Measurements from ENCODE around the gene REC114. TPM values are rescaled to one million over a fixed set of nuclear protein-coding genes. Genes with fewer than 3 reads are reported as not detected.

The REC114 gene
- total and polyA plus RNA-seq, 2 experiments from 2014 or later = not detected

- TF ChIP-seq STAT1 (IDR thresholded peaks at IDR 0.05; ENCODE audit: unreplicated experiment) (no peak), ETS1 (IDR thresholded peaks at IDR 0.05) (no peak), REST (IDR thresholded peaks at IDR 0.05; ENCODE audit: unreplicated experiment) (no peak), JUNB (IDR thresholded peaks at IDR 0.05; ENCODE audit: unreplicated experiment) (no peak), POLR2AphosphoS5 (IDR thresholded peaks at IDR 0.05; ENCODE audit: low read depth) (no peak)
These were observed 45.7 kb downstream of the REC114 start (continued) for GRCh38 chr15:73488698-73489097.

GRCh38 chr15:73493922-73494321 is 51.0 kb downstream of the REC114 start:
- Histone ChIP-seq H3K79me2 (replicated peaks; ENCODE audit: insufficient read depth) (no peaks in the 10 kb centered on the region), H2AFZ (no peak overlapping the region; the same call in 1 of the 2 replicates), H3K9me2 (ENCODE audit: insufficient read depth) (no peaks in the 10 kb centered on the region), H3K4me2 (no peak overlapping the region), H3K27me3 (ENCODE audit: insufficient read depth) (no peaks in the 10 kb centered on the region), H3F3A (replicated peaks; ENCODE audit: low read depth) (no peaks in the 10 kb centered on the region), H3K4me1 (ENCODE audit: insufficient read depth) (no peaks in the 10 kb centered on the region), H4K20me1 (replicated peaks; ENCODE audit: insufficient read depth) (no peaks in the 10 kb centered on the region), H3K36me3 (ENCODE audit: insufficient read depth) (no peaks in the 10 kb centered on the region), H3K4me3 (no peak overlapping the region), H3K27ac (ENCODE audit: low read depth) (no peak overlapping the region)
- Mint-ChIP-seq H3K27ac (no peak overlapping the region), H3K4me3 (no peak overlapping the region), H3K4me1 (0 out of 3 replicates have a peak, but pooled peaks cover 2% of the 10 kb centered on the region), H3K9me3 (no peaks in the 10 kb centered on the region), H3K36me3 (ENCODE audit: low read depth) (no peaks in the 10 kb centered on the region), H3K27me3 (ENCODE audit: insufficient read depth, low read depth, poor library complexity) (no peaks in the 10 kb centered on the region)
- no peak for ATAC-seq
- DNase-seq (ENCODE audit: low spot score) = no peak
- TF ChIP-seq REST (IDR thresholded peaks at IDR 0.05; ENCODE audit: unreplicated experiment) (no peak), EZH2phosphoT487 (IDR thresholded peaks at IDR 0.05; ENCODE audit: unreplicated experiment) (no peak), STAT1 (IDR thresholded peaks at IDR 0.05; ENCODE audit: unreplicated experiment) (no peak), CTCF (conservative IDR thresholded peaks at IDR 0.05; ENCODE audit: low read depth in 2 of 2) (no peak), CREB1 (CRISPR knock-in tag; IDR thresholded peaks at IDR 0.05; ENCODE audit: low read depth) (no peak), ZNF331 (CRISPR knock-in tag; IDR thresholded peaks at IDR 0.05; ENCODE audit: low read depth) (no peak), ZNF114 (CRISPR knock-in tag; IDR thresholded peaks at IDR 0.05) (no peak)
